HG02763 (cell line): Measurements from ENCODE around the gene MAPK7.

ENCODE experiments used
- ATAC-seq: cut with Tn5 transposase; IDR thresholded peaks from one replicate; pipeline ENCODE4 v1.9.1; 2021; ENCODE audit warnings: mild to moderate bottlenecking, moderate library complexity; ENCODE audit not compliant: unreplicated experiment

MAPK7 gene

DNA sequence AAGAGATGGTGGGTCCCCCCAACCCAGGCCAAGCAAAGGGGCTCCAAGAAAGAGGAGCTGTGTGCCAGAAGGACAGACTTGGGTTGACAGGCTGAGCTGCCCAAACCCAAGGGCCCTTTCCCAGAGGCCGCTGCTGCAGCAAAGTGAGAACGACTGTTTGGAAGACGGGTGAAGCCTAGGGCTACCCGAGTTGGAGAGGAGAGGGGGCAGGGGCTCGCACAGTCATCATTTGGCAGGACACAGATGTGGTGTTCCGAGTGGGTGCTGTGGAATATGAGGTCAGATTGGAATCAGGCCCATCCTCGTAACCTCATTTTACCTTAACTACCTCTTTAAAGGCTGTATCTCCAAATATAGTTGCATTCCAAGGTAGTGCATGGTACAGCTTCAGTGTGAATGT is 14.0 kb downstream of the MAPK7 start:
- ATAC-seq = no peak

DNA sequence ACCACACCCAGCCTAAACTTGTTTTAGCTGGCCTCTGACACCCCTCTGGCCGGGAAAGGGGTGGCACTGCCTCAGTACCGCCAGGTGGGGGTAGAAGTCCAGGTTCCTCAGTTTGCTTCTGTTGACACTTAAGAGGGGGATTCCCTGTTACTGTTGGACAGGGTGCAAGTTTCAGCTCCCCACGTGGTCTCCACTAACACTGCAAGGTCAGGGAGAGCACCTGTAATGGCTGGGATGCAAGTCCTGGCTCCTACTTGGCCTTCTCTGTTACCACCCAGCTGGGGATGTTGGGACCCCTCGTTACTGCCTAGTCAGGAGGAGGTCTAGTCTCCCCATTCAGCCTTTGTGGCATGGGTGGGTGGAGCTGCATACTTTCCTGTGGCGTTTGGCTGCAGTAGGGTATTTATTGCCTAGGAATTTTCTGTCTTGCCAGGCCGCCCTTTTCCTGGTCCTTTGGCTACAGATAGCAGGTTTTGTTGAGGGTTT is 19.3 kb downstream of the MAPK7 start:
- no peak for ATAC-seq

DNA sequence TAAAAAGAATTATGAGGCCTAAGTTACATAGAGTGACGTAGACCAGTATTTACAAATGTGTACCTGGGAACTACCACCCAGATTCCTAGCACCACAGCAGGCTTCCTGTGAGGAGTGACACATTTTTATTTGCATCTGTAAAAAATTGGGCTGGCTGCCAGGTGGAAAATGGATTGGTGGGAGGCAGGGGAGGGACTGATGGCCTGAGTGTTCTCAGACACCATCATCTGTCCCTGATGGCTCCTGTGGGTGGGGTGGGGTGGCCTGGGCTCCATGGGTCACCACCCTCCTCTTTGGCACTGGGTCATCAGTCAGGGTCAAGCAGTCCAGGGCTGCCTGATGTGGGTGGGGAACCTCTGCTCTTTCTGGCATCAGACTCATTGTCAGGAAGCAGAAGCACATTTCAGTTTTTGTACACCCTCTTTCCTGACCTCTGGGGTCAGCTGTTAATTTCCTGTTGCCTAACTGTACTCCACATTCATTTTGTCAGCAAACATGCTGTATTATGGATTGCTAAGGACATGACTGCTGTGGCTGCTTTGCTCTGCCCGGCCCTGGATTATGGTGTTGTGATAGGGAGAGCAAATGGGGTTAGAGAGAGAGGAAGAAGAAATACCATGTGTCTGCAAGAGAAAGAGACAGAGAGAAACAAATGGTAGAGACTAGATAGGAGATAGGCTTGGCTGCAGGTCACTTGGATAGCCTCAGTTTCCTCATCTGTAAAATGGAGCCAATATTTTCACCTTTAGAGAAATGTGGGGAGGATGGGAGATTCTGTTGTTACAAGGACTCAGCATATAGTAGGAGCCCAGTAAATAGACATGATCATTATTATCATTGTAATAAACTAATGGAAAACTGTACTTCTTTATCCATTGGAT is 20.2 kb downstream of the MAPK7 start:
- ATAC-seq = no peak

DNA sequence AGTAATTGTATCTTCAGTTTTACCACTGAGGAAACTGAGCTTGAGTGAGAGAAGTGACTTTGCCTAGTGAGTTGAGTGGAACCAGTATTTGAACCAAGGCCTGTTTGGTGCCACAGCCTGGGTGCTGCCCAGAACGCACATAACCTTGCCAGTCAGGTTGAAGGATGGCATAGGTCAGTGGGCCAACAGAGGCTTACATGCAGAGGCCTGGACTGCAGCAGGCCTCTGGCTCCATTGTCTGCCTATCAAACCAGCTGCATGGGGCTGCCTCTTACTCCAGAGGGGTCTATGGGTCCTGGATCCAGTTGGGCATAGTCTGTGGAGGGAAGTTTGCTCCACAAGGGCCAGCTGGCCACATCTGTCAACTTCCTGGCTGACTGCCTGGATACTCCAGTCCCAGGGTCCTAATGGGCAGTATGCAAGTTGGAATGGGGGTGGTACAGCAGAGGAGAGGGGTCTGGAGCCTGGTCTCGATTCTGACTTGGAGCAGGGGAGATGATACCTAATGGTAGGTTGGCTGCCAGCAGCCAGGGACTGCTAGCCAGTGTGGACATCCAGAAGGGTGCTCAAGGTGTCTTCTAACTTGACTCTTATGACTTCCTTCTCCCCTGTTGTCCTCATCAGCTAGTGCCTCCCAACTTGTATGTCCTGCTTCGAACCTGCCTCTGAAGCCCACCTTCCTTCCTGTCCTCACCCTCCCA is 21.6 kb downstream of the MAPK7 start:
- no peak for ATAC-seq

DNA sequence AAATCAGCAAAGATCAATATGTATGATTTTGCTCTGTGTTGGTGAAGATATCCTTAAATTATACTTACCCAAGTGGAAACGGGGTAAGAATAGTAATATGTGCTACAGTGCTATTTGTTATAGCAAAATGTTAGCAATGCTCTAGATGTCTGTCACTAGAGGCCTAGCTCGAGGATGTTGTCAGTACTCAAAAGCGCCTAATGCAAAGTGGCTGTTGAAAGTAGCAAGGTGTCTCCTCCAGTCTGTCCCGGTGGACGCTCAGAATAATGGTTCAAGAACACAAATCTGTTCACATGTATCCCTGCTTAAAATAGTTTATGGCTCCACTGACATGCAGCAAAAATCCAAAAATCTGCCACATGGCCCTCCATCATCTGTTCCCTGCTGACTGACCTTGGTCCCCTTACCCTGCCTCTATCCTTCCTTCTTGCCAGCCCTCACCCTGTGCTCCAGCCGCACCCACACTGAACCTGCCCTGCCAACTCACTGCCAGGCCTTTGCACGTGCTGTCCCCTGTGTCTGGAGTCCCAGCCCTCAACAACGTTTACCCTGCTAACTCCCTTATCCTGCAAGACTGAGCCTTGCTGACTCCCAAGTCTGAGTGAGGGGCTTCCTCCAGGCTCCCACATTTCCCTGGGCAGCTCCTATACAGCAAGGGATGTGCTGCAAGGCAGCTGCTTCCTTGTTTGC is 23.2 kb downstream of the MAPK7 start:
- no peak for ATAC-seq

DNA sequence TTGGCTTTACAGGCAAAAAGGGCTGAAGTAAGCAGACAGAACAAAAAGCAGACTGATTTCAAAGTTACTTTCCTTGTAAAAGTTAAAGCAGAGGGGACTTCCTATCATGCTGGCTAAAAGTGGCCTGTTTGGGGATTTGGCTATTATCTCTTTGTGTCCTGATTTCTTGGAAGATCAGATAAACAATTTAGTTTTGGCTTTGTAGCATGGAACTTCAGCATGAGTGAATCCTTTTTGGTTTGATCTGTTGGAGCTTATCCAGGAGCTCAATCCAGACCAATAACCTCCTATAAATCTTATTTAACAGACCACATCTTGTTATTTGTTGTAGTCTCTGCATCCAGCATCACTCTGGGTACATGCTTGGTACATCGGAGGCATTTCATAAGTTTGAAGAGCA is 23.9 kb downstream of the MAPK7 start:
- ATAC-seq = no peak

DNA sequence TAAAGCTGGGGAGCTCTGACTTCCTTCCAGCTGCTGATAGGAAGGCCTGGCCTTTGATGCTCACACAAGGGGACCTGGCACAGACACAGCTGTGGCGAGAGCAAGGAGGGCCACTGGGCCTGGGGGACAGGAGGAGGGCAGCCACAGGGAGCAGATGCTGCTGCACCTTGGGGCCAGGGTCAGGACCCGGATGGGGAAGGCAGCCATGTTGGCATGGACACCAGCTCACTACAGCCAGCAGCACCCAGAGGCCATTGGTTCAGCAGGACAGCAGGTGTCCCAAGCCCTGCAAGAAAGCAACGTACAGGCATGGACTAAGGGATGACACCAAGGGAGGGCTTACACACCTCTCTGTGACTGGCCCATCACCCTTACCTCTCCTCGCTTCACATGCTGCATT is 24.7 kb downstream of the MAPK7 start:
- ATAC-seq = no peak

DNA sequence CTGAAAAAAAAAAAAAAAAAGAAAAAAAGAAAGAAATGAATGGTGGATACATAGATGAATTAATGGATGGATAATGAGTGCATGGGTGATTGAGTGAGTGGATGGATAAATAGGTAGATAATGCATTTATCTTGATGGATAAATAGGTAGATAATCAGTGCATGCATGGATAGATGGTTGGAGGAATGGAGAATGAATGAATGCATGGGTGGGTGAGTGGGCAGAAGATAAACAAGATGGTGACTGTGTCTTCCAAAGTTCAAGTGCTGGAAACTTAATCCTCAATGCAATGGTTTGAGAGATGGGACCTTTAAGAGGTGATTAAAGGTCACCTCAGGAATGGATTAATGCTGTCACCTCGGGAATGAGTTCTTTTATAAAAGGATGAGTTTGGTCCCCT is 26.0 kb downstream of the MAPK7 start:
- ATAC-seq = no peak

DNA sequence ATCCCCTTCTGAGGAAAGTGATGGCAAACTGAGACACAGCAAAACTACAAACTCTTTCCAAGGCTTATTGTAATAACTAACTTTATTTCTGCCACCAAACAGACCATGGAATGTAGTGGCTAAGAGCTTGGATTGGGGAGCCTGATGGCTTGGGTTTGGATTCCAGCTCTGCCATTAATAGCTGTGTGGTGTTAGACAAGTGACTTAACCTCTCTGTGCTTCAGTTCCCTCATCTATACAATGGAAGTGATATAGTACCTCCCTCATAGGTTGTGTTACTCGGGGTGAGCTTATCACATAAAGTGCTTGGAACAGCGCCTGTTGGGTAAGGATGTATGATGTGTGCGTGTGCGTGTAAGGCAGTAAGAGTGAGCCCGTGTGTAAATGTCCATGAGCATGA is 26.8 kb downstream of the MAPK7 start:
- no peak for ATAC-seq

DNA sequence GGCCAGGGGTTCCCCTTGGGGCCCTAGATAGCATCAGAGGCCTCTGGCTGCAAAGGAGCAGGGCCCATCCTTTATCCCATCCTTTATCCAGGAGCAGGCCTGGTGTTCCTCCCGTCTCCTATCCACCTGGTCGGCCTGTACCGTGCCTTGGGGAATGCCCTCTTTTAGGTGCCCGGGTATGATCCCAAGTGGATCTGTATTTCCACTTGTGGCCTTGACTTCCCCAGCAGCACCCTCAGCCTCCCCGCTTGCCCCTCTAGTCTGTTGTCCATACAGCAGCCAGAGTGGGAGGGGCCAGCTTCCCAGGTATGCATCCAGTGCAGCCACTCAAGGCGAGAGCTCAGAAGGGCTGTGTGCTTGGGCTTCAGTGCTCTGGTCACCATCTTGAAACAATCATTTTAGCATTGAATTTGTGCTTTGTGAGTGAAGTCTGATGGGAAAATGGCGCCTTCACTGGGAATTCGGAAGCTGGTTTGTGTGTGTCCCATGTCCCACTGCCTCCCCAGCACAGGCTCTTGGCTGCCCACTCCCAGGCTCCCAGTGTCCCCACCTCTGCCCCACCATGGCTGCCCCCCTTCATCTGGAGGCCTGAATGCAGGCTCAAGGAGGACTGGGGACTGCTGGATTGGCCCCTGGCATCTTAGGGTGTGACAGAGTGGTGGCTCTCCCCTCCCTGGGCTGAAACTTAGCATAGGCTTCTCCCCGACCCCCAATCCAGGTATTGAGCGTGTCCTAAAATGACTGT is 29.5 kb downstream of the MAPK7 start:
- no peak for ATAC-seq

DNA sequence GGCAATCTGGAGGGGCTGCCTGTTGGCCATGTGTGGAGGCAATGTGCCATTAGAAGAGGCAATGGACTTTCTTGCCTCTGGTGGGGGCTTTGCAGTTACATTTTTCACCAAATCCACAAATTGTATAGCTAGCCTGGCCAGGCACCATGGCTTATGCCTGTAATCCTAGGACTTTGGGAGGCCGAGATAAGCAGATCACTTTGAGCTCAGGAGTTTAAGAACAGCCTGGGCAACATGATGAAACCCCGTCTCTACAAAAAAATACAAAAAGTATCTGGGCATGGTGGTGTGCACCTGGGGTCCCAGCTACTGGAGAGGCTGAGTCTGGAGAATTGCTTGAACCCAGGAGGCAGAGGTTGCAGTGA is 30.0 kb downstream of the MAPK7 start:
- ATAC-seq = no peak

DNA sequence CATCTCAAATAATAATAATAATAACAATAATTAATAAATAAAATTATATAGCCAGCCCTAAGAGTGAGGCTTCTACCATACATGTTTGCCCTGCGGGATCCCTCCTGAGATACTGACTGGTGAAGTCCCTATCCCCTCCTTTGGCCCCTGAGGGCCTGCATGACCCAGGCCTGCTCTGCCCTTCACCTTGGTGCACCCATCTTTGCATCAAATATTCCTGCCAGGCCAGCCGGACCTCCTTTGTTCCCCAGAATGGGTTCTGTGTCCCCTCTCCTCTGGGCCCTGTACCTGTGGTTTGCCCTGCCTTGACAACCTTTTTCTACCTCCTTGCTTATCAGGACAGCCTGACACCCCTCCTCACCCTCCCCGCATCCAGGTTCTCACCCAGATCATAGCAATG is 30.8 kb downstream of the MAPK7 start:
- no peak for ATAC-seq

DNA sequence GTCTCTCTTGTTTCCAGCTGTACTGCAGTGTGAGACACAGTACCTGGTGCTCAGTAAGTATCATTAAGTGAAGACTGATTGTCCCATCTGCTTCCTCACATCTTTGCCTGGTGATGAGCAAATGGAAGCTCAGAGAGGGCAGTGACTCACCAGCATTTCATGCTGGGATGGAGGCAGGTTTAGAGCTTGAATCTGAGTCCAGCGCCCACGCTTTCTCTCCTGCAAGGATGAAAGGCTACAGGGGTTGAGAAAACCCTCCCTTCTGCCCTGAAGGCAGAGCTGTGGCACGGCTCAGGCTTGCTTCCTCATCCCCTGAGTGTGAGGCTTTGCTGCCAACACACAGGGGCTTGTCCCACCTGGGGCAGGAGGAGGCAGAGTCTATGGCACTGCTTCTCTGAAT is 31.2 kb downstream of the MAPK7 start:
- ATAC-seq = no peak

DNA sequence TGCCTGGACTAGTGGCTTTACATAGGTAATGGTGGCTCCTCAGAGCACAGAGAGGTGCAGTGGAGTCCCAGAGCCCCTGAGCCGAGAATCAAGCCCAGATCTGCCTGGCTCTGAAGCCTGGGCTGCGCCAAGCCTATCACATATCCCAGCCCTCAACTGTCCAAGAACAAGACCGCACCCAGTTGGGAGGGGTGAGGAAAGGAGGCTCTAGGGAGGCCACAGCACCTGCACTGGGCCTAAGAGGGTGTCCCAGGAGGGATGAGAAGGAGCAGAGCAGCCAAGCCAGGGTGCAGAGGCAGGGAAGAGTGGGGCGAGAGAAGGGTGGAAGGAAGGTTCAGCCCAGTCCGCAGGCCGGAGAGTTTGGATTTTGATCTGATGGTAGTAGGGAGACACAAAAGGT is 31.8 kb downstream of the MAPK7 start:
- no peak for ATAC-seq

DNA sequence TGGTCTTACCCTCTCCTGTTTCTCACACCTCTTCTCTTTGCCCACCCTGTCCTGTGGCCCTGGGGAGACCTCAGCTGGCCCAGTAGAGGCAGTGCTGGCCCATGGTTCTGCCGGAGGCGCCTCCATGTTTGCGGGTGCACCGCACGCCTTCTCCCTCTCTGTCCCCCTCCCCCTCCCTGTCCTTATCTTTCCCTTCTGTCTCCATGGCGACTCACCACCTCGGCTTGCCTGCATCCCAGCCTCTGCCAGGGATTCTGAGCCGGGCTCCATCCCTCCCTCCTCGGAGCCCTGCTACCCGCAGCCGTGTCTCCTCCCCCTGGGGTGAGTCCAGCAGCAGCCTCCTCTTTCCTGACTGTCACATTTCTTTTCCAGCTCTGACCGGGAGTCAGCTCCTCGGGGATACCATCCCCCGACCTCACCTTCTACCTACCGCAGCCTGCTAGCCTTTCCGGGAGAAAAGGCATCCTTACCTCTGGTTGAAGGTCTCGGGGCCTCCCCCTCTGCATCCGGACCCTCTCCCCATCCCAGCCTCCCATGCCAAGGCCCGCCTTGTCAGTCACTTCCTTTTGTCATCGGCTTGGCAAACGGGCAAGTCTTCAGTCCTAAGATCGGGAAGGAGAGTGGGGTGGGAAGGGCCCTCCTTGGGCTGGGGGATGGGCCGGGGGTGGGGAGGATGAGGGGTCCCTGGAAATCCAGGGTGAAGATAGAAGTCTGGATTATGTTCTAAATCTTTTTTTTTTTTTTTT is 32.8 kb downstream of the MAPK7 start, which contains the start of gene RNF112:
Gene RNF112, plus strand, starts transcription at position 358 of the 746 bp plus-strand sequence. Its CDS starts 177 bp downstream, at position 535.
- ATAC-seq = no peak

DNA sequence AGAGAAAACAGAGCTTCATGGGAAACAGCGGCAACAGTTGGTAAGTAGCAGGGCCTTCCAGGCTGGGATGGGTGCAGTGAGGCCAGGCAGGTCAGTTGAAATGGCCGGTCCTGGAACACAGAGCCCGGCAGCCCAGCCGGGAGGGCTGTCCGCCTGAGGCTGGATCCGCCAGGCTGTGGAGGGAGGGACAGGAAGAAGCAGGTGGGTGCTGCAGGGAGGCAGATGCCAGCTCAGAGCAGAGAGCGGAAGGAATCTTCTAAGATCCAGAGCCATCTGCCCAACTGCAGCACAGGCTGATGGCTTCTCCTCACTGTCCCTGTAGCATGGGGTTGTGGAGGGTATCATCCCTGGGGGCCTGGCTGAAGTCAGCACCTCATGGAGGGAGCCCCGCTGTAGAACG is 33.3 kb downstream of the MAPK7 start:
- no peak for ATAC-seq

DNA sequence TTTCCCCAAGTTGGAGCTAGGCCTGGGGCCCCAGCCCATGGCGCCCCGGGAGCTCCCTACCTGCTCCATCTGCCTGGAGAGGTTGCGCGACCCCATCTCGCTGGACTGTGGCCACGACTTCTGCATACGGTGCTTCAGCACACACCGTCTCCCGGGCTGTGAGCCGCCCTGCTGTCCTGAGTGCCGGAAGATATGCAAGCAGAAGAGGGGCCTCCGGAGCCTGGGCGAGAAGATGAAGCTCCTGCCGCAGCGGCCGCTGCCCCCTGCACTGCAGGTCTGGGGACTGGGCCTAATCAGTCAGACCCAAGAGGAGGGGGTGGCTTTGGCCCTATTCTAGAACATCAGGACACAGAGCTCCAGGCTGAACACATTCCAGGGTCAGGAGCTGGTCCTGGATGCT is 34.2 kb downstream of the MAPK7 start:
- ATAC-seq = no peak

DNA sequence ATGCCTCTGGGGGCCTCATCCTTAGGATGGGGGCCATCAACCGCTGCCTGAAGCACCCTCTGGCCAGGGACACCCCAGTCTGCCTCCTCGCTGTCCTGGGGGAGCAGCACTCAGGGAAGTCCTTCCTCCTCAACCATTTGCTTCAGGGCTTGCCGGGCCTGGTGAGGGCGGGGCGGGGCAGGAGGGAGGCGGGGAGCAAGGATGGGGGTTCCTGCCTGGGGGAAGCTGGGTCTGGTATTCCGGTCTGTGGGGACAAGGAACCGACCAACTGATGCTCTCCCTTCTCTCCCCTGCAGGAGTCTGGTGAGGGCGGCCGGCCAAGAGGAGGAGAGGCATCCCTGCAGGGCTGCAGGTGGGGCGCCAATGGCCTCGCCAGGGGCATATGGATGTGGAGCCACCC is 34.7 kb downstream of the MAPK7 start:
- ATAC-seq = no peak

DNA sequence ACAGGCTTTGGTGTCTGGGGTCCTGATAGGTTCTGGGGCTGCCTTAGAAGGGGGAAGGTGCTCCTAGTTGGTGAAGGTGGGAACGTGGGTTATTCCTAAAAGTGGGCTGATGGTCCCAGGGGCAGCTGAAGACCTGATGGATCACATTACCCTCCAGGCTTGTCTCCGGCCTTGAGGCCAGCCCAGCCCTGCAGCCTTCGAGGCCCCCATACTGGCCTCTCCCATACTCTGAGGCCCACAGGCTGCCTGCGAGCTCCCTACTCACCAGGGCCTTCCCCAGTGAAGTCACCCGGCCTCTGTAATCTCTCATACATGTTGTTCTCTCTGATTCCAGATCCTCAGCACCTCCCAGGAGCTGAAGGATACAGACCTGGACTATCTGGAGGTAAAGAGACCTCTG is 35.5 kb downstream of the MAPK7 start:
- no peak for ATAC-seq
